Astrocyte of the hippocampus (primary cell): Measurements from ENCODE around the gene CATSPER3.

Experiments used
- DNase-seq: peaks from one replicate; pipeline ENCODE4 v3.0.0; 2011; ENCODE audit warnings: low read depth, low spot score

Gene CATSPER3

GRCh38 chr5:135041145-135041587 lies 73.5 kb downstream of the CATSPER3 start:
- no peak for DNase-seq

GRCh38 chr5:135041726-135042125 lies 74.0 kb downstream of the CATSPER3 start:
- DNase-seq: no peak

- DNase-seq: no peak
Measured at GRCh38 chr5:135042595-135042994, 74.9 kb downstream of the CATSPER3 start.

GRCh38 chr5:135045488-135045887 lies 77.8 kb downstream of the CATSPER3 start:
- no peak for DNase-seq

- no peak for DNase-seq
Measured at GRCh38 chr5:135046661-135047346, 79.1 kb downstream of the CATSPER3 start.

GRCh38 chr5:135047347-135047695 lies 79.6 kb downstream of the CATSPER3 start:
- no peak for DNase-seq

GRCh38 chr5:135048286-135048685 lies 80.6 kb downstream of the CATSPER3 start:
- DNase-seq: no peak

- DNase-seq: no peak
Measured at GRCh38 chr5:135048930-135049329, 81.2 kb downstream of the CATSPER3 start.

GRCh38 chr5:135050244-135050767 lies 82.6 kb downstream of the CATSPER3 start:
- no peak for DNase-seq

GRCh38 chr5:135051399-135051798 lies 83.7 kb downstream of the CATSPER3 start:
- no peak for DNase-seq

- no peak for DNase-seq
Measured at GRCh38 chr5:135051872-135052271, 84.2 kb downstream of the CATSPER3 start.

GRCh38 chr5:135052511-135053145 lies 84.9 kb downstream of the CATSPER3 start:
- no peak for DNase-seq

- DNase-seq: no peak
Measured at GRCh38 chr5:135053278-135053677, 85.6 kb downstream of the CATSPER3 start.

- DNase-seq: no peak
Measured at GRCh38 chr5:135053989-135054388, 86.3 kb downstream of the CATSPER3 start.

GRCh38 chr5:135054546-135054945 lies 86.8 kb downstream of the CATSPER3 start:
- DNase-seq: no peak

GRCh38 chr5:135055396-135055795 lies 87.7 kb downstream of the CATSPER3 start:
- DNase-seq: no peak

GRCh38 chr5:135056316-135057030 lies 88.8 kb downstream of the CATSPER3 start:
- no peak for DNase-seq

- DNase-seq: no peak
Measured at GRCh38 chr5:135057233-135057632, 89.5 kb downstream of the CATSPER3 start.

GRCh38 chr5:135058331-135058732 lies 90.6 kb downstream of the CATSPER3 start:
- DNase-seq: no peak

- no peak for DNase-seq
Measured at GRCh38 chr5:135059000-135059923, 91.6 kb downstream of the CATSPER3 start.

- DNase-seq: no peak
Measured at GRCh38 chr5:135060021-135060420, 92.3 kb downstream of the CATSPER3 start.
